Measurements from ENCODE around the gene FAM43B.

FAM43B gene

DNA sequence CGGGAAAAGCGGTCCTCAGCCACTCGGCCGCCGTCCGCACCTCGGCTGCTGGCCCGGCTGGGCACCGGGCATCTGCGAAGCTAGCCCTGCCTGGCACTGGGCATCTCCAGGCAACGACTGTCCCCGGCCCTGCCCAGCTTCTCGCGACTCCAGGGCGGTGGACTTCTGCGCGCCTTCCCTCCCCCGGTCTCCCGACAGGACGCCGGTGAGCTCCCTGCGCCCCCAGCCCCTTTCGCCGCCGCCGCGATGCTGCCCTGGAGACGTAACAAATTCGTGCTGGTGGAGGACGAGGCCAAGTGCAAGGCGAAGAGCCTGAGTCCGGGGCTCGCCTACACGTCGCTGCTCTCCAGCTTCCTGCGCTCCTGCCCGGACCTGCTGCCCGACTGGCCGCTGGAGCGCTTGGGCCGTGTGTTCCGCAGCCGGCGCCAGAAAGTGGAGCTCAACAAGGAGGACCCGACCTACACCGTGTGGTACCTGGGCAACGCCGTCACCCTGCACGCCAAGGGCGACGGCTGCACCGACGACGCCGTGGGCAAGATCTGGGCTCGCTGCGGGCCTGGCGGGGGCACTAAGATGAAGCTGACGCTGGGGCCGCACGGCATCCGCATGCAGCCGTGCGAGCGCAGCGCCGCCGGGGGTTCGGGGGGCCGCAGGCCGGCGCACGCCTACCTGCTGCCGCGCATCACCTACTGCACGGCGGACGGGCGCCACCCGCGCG lies 514 bp downstream of the FAM43B start:
- Histone ChIP-seq H3K9me2 (ENCODE audit: low read depth, low read length) (no peaks in the 10 kb centered on the region), H3K27ac (ENCODE audit: low read depth, low read length, poor library complexity, severe bottlenecking) (no peak overlapping the region), H3K9ac (ENCODE audit: low read length) (no peak overlapping the region), H4K20me1 (ENCODE audit: insufficient read depth, low read length) (no peaks in the 10 kb centered on the region), H3K4me2 (ENCODE audit: low read length) (no peak overlapping the region), H3K36me3 (ENCODE audit: insufficient read depth, low read length) (no peaks in the 10 kb centered on the region), H3K4me1 (ENCODE audit: insufficient read depth, low read length, severe bottlenecking) (no peaks in the 10 kb centered on the region), H2AFZ (ENCODE audit: low read length) (no peak overlapping the region), H3K9me3 (ENCODE audit: low read length) (no peaks in the 10 kb centered on the region), H3K27me3 (ENCODE audit: insufficient read depth, low read length) (no peaks in the 10 kb centered on the region), H3K4me3 (ENCODE audit: low read depth, low read length, poor library complexity, severe bottlenecking) (no peak overlapping the region), H3F3A (ENCODE audit: insufficient read depth, low read length) (no peaks in the 10 kb centered on the region), H3K79me2 (ENCODE audit: insufficient read depth, low read length) (no peaks in the 10 kb centered on the region)
- TF ChIP-seq, protein P1, sequence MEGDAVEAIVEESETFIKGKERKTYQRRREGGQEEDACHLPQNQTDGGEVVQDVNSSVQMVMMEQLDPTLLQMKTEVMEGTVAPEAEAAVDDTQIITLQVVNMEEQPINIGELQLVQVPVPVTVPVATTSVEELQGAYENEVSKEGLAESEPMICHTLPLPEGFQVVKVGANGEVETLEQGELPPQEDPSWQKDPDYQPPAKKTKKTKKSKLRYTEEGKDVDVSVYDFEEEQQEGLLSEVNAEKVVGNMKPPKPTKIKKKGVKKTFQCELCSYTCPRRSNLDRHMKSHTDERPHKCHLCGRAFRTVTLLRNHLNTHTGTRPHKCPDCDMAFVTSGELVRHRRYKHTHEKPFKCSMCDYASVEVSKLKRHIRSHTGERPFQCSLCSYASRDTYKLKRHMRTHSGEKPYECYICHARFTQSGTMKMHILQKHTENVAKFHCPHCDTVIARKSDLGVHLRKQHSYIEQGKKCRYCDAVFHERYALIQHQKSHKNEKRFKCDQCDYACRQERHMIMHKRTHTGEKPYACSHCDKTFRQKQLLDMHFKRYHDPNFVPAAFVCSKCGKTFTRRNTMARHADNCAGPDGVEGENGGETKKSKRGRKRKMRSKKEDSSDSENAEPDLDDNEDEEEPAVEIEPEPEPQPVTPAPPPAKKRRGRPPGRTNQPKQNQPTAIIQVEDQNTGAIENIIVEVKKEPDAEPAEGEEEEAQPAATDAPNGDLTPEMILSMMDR (IDR thresholded peaks at IDR 0.05; ENCODE audit: low read length) = no peak
- no peak for TF ChIP-seq EZH2 (IDR thresholded peaks at IDR 0.05; ENCODE audit: borderline replicate concordance, low read length)

DNA sequence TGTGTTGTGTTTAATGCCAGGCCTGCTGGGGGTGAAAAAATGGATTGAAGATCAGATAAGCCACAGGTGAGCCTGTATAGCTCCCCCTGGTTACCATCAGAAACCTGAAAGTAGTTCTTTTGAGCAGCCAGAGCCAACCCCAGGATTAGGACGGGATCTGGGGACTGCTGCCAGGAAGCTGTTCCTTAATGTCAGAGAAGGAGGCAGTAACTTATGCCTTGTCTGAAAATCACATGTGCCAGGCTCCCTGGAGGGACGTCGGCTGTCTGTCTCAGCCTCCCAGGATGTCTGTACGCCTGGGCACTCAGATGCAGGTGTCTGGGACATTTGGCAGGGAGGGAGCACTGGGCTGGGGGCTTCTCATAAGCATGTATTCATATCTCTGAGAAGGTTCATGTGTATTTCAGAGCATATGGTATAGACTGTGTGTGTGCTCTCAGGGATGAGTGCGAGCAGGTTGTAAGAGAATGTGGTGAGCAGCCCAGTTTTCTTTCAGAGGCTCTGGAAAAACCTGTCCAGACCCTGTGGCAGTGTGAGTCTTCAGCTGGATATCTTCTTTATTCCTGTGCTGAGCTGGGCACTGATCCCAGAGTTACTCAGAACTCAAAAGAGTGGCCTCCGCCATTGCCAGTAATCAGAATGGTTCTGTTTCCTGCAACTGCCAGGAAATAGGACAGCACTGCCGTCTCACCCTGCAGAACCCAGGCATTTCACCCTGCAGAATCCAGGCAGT lies 2.8 kb downstream of the FAM43B start:
- Histone ChIP-seq H2AFZ (ENCODE audit: low read length) (no peak overlapping the region), H3K9ac (ENCODE audit: low read length) (no peak overlapping the region), H3K9me2 (ENCODE audit: low read depth, low read length) (no peaks in the 10 kb centered on the region), H3K4me1 (ENCODE audit: insufficient read depth, low read length, severe bottlenecking) (no peaks in the 10 kb centered on the region), H4K20me1 (ENCODE audit: insufficient read depth, low read length) (no peaks in the 10 kb centered on the region), H3K4me3 (ENCODE audit: low read depth, low read length, poor library complexity, severe bottlenecking) (no peak overlapping the region), H3K27me3 (ENCODE audit: insufficient read depth, low read length) (peaks cover 4% of the 10 kb centered on the region; the same call in 1 of the 2 replicates), H3K4me2 (ENCODE audit: low read length) (no peak overlapping the region), H3K9me3 (ENCODE audit: low read length) (no peaks in the 10 kb centered on the region), H3K79me2 (ENCODE audit: insufficient read depth, low read length) (no peaks in the 10 kb centered on the region), H3K36me3 (ENCODE audit: insufficient read depth, low read length) (no peaks in the 10 kb centered on the region), H3F3A (ENCODE audit: insufficient read depth, low read length) (no peaks in the 10 kb centered on the region), H3K27ac (ENCODE audit: low read depth, low read length, poor library complexity, severe bottlenecking) (no peak overlapping the region)
- TF ChIP-seq, protein P1 (IDR thresholded peaks at IDR 0.05; ENCODE audit: low read length) = no peak
- TF ChIP-seq EZH2 (IDR thresholded peaks at IDR 0.05; ENCODE audit: borderline replicate concordance, low read length) = no peak

DNA sequence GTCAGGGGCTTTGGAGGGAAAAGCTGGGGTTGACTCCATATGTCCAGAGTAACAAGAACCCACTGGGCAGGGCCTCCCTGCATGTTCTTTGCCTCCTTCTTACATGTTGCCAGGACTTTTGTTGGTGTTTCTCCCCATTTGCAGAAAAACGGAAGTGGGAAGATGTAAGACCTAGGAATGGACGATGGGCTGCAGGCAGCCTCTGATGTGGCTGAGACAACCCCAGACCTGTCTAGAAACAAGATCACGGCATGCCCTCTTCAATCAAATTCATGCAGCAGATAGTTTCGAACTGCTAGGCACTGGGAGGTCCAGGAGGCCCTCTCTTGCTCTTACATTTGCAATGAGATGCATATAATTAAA lies 3.4 kb downstream of the FAM43B start:
- TF ChIP-seq EZH2 (IDR thresholded peaks at IDR 0.05; ENCODE audit: borderline replicate concordance, low read length) = no peak
- TF ChIP-seq, protein P1 (IDR thresholded peaks at IDR 0.05; ENCODE audit: low read length) = no peak
- no peak overlapping the region for H3K4me3 ChIP-seq (ENCODE audit: low read depth, low read length, poor library complexity, severe bottlenecking)
- H3K9me3 ChIP-seq (ENCODE audit: low read length) = no peaks in the 10 kb centered on the region
- no peak overlapping the region for H3K27ac ChIP-seq (ENCODE audit: low read depth, low read length, poor library complexity, severe bottlenecking)
- H3K9ac ChIP-seq (ENCODE audit: low read length) = no peak overlapping the region
- no peaks in the 10 kb centered on the region for H3K9me2 ChIP-seq (ENCODE audit: low read depth, low read length)
- no peak overlapping the region for H2AFZ ChIP-seq (ENCODE audit: low read length)
- H3K4me2 ChIP-seq (ENCODE audit: low read length) = no peak overlapping the region
- no peaks in the 10 kb centered on the region for H3K4me1 ChIP-seq (ENCODE audit: insufficient read depth, low read length, severe bottlenecking)
- H3F3A ChIP-seq (ENCODE audit: insufficient read depth, low read length) = no peaks in the 10 kb centered on the region
- peaks cover 4% of the 10 kb centered on the region; the same call in 1 of the 2 replicates for H3K27me3 ChIP-seq (ENCODE audit: insufficient read depth, low read length)
- H3K36me3 ChIP-seq (ENCODE audit: insufficient read depth, low read length) = no peaks in the 10 kb centered on the region
- no peaks in the 10 kb centered on the region for H3K79me2 ChIP-seq (ENCODE audit: insufficient read depth, low read length)
- no peaks in the 10 kb centered on the region for H4K20me1 ChIP-seq (ENCODE audit: insufficient read depth, low read length)
